Prostate gland (tissue), 2 donors: ENCODE measurements around the gene ARHGAP45.

ENCODE experiments used
- CTCF ChIP-seq, 4 experiments: fragments of 200-600 bp in 2 of 4; fragments of 450-650 bp in 2 of 4; sonication (generic) in 2 of 4; IDR thresholded peaks; 1 replicate in 3 of 4; 2 replicates in 1 of 4; pipeline ENCODE4 v1.5.1; 2016 to 2019; ENCODE audit warnings: antibody characterized with exemption in 4 of 4, mild to moderate bottlenecking in 2 of 4, moderate library complexity in 2 of 4
- POLR2A ChIP-seq: fragments of 450-650 bp; IDR thresholded peaks from one replicate; pipeline ENCODE4 v1.6.1; 2016; ENCODE audit warnings: antibody characterized with exemption, mild to moderate bottlenecking
- POLR2AphosphoS5 ChIP-seq: sonication (generic); formaldehyde crosslinking; IDR thresholded peaks from one replicate; pipeline ENCODE4 v1.6.1; 2017; ENCODE audit warnings: antibody characterized with exemption

DNA sequence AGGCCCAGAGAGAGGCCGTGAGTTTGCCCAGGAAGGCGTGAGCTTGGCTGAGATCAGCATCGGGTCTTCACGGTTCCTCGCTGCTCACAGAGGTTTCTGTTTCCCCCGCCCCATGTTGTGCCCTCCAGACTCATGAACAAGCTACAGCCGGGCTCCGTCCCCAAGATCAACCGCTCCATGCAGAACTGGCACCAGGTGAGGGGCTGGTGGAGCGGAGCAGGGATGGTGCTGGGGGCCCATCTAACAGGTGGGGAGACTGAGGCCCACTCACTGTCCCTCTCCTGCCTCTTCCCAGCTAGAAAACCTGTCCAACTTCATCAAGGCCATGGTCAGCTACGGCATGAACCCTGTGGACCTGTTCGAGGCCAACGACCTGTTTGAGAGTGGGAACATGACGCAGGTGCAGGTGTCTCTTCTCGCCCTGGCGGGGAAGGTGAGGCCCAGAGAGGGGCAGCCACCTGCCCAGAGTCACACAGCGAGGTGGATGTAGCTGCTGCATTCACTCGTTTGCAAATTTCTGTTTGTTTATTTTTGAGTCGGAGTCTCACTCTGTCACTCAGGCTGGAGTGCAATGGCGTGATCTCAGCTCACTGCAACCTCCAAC is 34.6 kb upstream of the ARHGAP45 start:
- TF ChIP-seq CTCF (IDR thresholded peaks at IDR 0.05) (no peak), POLR2A (no peak), POLR2AphosphoS5 (no peak)
